MM.1S (cell line): Measurements from ENCODE around the gene COL13A1.

ENCODE experiments used
- EZH2 ChIP-seq: fragments of 300-600 bp; sonication (generic); optimal IDR thresholded peaks from 2 replicates; pipeline ENCODE3; 2017; ENCODE audit warnings: low read depth, mild to moderate bottlenecking, antibody characterized with exemption, low read length, mixed read lengths
- EZH2phosphoT487 ChIP-seq: fragments of 300-600 bp; sonication (generic); IDR thresholded peaks from 2 replicates; pipeline ENCODE4 v1.6.1; 2018; ENCODE audit warnings: antibody characterized with exemption, low read length
- TF ChIP-seq, protein P1 (sequence below): fragments of 300-600 bp; sonication (generic); IDR thresholded peaks from 2 replicates; pipeline ENCODE4 v1.5.1; 2016; ENCODE audit warnings: antibody characterized with exemption, low read length, mixed read lengths

GRCh38 chr10:69888882-69889584 lies 87.3 kb downstream of the COL13A1 start:
- TF ChIP-seq, protein P1, sequence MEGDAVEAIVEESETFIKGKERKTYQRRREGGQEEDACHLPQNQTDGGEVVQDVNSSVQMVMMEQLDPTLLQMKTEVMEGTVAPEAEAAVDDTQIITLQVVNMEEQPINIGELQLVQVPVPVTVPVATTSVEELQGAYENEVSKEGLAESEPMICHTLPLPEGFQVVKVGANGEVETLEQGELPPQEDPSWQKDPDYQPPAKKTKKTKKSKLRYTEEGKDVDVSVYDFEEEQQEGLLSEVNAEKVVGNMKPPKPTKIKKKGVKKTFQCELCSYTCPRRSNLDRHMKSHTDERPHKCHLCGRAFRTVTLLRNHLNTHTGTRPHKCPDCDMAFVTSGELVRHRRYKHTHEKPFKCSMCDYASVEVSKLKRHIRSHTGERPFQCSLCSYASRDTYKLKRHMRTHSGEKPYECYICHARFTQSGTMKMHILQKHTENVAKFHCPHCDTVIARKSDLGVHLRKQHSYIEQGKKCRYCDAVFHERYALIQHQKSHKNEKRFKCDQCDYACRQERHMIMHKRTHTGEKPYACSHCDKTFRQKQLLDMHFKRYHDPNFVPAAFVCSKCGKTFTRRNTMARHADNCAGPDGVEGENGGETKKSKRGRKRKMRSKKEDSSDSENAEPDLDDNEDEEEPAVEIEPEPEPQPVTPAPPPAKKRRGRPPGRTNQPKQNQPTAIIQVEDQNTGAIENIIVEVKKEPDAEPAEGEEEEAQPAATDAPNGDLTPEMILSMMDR = no peak
- TF ChIP-seq EZH2 (no peak), EZH2phosphoT487 (no peak)
